Fibroblast of villous mesenchyme (primary cell): ENCODE results near the gene USP36. TPM values are rescaled to one million over a fixed set of nuclear protein-coding genes. Genes with fewer than 3 reads are reported as not detected.

Experiments used
- DNase-seq: peaks from one replicate; pipeline ENCODE4 v3.0.0-alpha.2; 2010; ENCODE audit warnings: low read depth
- H3K4me3 ChIP-seq: 2 replicates; pipeline ENCODE4 v1.5.1; 2011; ENCODE audit warnings: low read depth, mild to moderate bottlenecking, low read length
- CTCF ChIP-seq: IDR thresholded peaks from 2 replicates; pipeline ENCODE4 v1.5.1; 2012; ENCODE audit warnings: low read depth, mild to moderate bottlenecking, low read length; ENCODE audit not compliant: insufficient read depth
- total RNA-seq: library from RNA; depleted of rRNA; stranded (reverse); fragments of >200 nt; gene quantifications from 2 replicates; pipeline ENCODE4 v1.2.3, GENCODE V29; 2012

The USP36 gene
- total RNA-seq, 1 donor: 32.4 TPM

GRCh38 chr17:78787444-78787843 lies 53.2 kb downstream of the USP36 start:
- DNase-seq: no peak
- TF ChIP-seq CTCF: no peak
- H3K4me3 ChIP-seq: no peak overlapping the region

- TF ChIP-seq CTCF: no peak
- no peak for DNase-seq
- H3K4me3 ChIP-seq: no peak overlapping the region
Measured at GRCh38 chr17:78785663-78786057, 55.0 kb downstream of the USP36 start.

- DNase-seq: no peak
- no peak overlapping the region for H3K4me3 ChIP-seq
- no peak for TF ChIP-seq CTCF
Measured at GRCh38 chr17:78785011-78785662, 55.5 kb downstream of the USP36 start.

GRCh38 chr17:78784352-78784751 lies 56.3 kb downstream of the USP36 start:
- no peak for TF ChIP-seq CTCF
- H3K4me3 ChIP-seq: no peak overlapping the region

GRCh38 chr17:78783711-78784324 lies 56.8 kb downstream of the USP36 start:
- DNase-seq: peak; percentile 66
- H3K4me3 ChIP-seq: no peak overlapping the region
- no peak for TF ChIP-seq CTCF

More at GRCh38 chr17:78784352-78784751, 56.3 kb downstream of the USP36 start:
- DNase-seq: no peak

- H3K4me3 ChIP-seq: peak within 1 kb of the TSS; percentile 79
- TF ChIP-seq CTCF: no peak
- no peak for DNase-seq
Measured at GRCh38 chr17:78781893-78782304, 58.7 kb downstream of the USP36 start, which contains the start of gene CYTH1. Gene CYTH1, minus strand, starts transcription at chr17:78782273. Its CDS starts 50 bp downstream, at chr17:78782223.
